NOMO-1 (cell line): ENCODE measurements around the gene DDR2.

Experiments used
- DNase-seq, 2 experiments: peaks; one replicate each; lab custom pipeline; 2025; ENCODE audit not compliant: unreplicated experiment in 2 of 2; lab: John Stamatoyannopoulos, UW

DDR2 gene

GRCh38 chr1:162822391-162823200 is 190.3 kb downstream of the DDR2 start:
- DNase-seq: no peak

GRCh38 chr1:162823231-162823630 is 191.0 kb downstream of the DDR2 start:
- no peak for DNase-seq

DNA sequence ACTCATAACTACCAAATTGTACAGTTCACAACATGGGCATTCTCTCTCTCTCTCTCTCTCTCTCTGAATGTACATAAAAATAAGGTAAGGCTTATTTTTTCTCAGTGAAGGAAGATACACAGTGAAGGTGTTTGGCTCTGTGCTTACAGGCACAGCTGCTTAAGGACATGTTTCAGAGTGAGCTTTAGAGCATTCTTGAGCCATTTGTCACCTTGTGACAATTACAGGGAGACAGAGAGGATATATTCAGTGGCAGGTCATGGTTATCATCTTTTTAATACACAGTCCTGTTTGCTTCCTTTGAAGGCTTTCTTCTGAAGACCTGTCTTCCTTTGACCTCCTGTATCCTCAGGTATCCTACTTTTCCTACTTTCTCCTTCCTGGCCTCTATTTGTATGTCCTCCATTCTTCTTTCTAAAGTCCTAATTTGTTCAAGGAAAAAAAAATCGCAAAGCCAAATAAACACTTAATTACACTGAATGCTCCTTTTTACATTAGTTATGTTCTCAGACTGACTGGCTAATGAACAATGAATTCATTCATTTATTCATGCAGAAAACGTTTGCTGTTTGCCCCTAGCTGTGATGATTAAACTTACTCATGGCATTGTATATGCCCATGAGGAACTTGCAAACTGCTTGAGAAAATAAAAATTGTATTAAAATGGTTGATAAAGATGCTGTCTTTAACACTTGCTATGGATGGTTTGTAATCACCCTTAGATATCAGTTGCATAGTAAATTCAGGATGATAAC is 191.7 kb downstream of the DDR2 start:
- DNase-seq: no peak

GRCh38 chr1:162829268-162829667 is 197.0 kb downstream of the DDR2 start:
- no peak for DNase-seq

DNA sequence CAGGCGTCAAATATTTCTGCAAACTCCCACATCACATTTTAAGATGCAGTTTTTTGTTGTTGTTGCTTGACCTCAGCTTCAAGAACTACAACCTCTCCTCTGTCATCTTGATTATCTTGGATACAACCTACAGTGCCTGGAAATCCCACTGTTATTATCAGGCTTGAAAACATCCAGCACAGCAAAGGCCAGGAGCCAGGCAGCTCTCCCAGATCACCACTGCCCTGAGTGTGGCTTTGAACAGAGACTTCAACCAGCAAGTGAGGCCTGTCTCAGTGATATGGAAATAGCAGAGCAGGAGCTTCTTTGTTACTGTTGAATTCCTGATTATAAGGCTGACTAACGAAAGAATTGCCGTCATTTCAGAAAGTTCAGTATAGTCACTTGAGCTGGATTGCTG is 200.2 kb downstream of the DDR2 start:
- no peak for DNase-seq

DNA sequence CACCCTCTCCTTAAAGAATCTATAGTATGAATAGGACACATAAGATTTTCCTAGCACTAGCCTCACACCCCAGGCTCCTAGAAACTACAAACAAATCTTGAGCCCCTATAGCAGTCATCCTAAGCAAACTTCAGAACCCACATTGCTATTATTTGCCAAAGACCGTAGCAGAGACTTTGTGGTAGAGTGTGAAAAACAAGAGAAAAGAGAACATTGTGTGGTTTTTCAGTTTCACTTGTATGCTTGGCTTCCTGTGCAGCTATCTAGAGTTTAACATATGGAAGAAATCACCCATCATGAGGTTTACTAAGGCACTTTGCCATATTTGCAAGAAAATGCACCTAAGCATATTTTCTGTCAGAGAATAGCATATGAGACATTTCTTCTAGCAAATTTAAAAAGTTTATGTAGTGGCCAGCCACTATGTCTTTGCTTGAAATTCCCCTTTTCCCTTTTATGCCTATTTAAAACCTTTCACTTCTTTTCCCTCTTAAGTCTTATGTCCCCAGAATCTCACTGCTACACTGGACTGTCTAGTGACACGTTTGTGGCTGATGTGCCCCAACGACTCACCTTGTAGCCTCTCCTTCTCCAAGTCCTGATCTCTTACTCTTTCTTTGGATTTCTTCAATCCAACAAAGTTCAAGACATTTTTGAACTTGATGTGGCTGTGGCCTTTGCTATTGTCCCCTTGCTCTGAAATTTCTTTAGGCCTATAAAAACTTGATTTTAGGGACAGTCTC is 203.1 kb downstream of the DDR2 start:
- no peak for DNase-seq
